ENCODE data around the gene NBPF1. TPM values are rescaled to one million over a fixed set of nuclear protein-coding genes. Genes with fewer than 3 reads are reported as not detected.
A peak's percentile ranks its signal among the peaks of the same experiment; 100 is the strongest.
"Not testable (repeated sequence)": the region's sequence is repeated elsewhere in the genome, so short reads cannot be mapped to it uniquely, and the experiment has no call there.

The NBPF1 gene
- total and polyA plus RNA-seq, 2 donors from 2014 or later = 8.0 to 56.3 TPM

DNA sequence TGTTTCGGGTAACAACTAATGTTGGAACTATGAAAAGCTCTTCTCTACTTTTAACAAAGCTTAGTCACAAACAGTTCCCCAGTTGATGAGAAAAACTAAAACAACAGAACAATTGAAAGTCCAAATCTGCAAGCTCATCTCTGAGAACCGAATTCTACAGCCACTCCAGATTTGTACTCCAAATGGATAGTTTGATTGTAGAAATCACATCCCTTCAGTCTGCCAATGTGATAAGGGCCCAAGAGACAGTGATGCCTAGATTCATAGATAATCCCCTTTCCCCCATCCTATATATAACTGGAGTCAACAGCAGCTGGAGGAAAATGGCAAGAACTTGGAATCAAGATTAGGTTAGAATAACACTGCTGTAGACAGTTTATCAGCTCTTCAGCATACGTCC lies 85.0 kb downstream of the NBPF1 start:
- H3K9ac ChIP-seq (ENCODE audit: low read length in 3 of 3); H3K36me3 ChIP-seq (ENCODE audit: control insufficient read depth in 2 of 3, insufficient read depth in 3 of 3, low read length in 3 of 3); H3K4me3 ChIP-seq (ENCODE audit: low read length in 3 of 3); H3K27ac ChIP-seq (ENCODE audit: low read depth in 2 of 2, low read length in 2 of 2); intact Hi-C loops (cut with DNase I); H3K4me1 ChIP-seq (ENCODE audit: control insufficient read depth in 2 of 3, insufficient read depth in 2 of 3, low read depth in 1 of 3, low read length in 3 of 3); H3K27me3 ChIP-seq (ENCODE audit: control insufficient read depth, insufficient read depth, low read length); DNase-seq; FAIRE-seq; H3K9me3 ChIP-seq (ENCODE audit: control insufficient read depth in 2 of 3, insufficient read depth in 1 of 3, low read length in 3 of 3): not testable (repeated sequence)

DNA sequence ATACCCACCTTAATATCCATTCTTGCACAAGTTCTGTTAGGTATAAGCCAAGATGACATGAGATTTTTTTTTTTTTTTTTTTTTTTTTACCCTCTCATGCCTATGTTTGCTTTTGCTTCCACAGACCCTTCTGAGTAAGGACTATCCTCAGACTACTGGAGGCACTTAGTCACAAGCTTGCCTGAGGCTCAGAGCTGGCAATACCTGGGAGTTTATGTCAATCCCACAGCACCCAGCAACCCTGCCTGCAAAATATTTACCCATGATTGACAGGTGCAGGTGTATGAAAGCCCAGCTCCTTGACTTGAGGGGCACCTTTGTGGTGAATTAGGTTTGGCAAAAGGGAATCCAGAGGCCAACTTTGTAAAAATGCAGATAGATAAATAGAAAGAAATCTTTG lies 87.6 kb downstream of the NBPF1 start:
- H3K4me1 ChIP-seq (ENCODE audit: control insufficient read depth in 2 of 3, insufficient read depth in 2 of 3, low read depth in 1 of 3, low read length in 3 of 3); H3K27me3 ChIP-seq (ENCODE audit: control insufficient read depth, insufficient read depth, low read length); intact Hi-C loops (cut with DNase I); H3K4me3 ChIP-seq (ENCODE audit: low read length in 3 of 3); H3K9ac ChIP-seq (ENCODE audit: low read length in 3 of 3); DNase-seq; FAIRE-seq; H3K36me3 ChIP-seq (ENCODE audit: control insufficient read depth in 2 of 3, insufficient read depth in 3 of 3, low read length in 3 of 3); H3K9me3 ChIP-seq (ENCODE audit: control insufficient read depth in 2 of 3, insufficient read depth in 1 of 3, low read length in 3 of 3); H3K27ac ChIP-seq (ENCODE audit: low read depth in 2 of 2, low read length in 2 of 2): not testable (repeated sequence)

DNA sequence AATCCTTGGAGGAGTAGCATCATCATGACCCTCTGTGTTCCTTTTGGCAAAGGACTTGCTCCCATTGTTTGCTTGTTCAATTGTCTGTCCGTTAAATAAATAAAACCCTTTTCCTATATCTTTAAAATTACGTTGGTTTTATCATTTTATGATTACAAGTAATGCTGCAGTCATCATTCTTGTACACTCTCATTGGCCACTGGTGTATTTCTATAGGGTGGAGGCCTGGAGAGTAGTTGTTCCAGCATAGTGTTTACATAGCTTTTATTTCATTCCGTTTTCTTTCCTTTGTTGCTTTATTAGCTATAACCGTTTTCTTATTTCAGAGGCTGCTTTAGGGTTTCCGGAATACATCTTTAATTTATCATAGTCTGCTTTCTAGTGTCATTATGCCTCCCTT lies 91.7 kb downstream of the NBPF1 start:
- H3K27me3 ChIP-seq (ENCODE audit: control insufficient read depth, insufficient read depth, low read length); DNase-seq; H3K4me3 ChIP-seq (ENCODE audit: low read length in 3 of 3); intact Hi-C loops (cut with DNase I); H3K4me1 ChIP-seq (ENCODE audit: control insufficient read depth in 2 of 3, insufficient read depth in 2 of 3, low read depth in 1 of 3, low read length in 3 of 3); H3K9ac ChIP-seq (ENCODE audit: low read length in 3 of 3); H3K36me3 ChIP-seq (ENCODE audit: control insufficient read depth in 2 of 3, insufficient read depth in 3 of 3, low read length in 3 of 3); H3K27ac ChIP-seq (ENCODE audit: low read depth in 2 of 2, low read length in 2 of 2); H3K9me3 ChIP-seq (ENCODE audit: control insufficient read depth in 2 of 3, insufficient read depth in 1 of 3, low read length in 3 of 3); FAIRE-seq: not testable (repeated sequence)

DNA sequence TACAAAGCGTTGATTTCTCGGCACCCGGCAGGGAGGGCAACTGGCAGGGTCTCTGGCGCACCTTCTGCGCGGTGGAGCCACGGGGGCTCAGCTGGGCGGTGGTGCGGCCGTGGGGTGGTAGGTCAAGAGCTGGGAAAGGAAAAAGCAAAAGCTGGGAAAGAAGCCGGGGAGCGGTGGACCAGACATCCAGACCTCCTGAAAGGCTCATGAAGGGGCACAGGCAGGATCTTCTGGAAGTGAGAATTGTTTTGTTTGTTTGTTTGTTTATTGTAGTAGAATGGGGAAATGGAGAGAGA lies 92.1 kb downstream of the NBPF1 start:
- Histone ChIP-seq H3K27me3 (ENCODE audit: control insufficient read depth, insufficient read depth, low read length) (no peaks in the 10 kb centered on the region), H3K27ac (ENCODE audit: low read depth in 2 of 2, low read length in 2 of 2) (no peak overlapping the region), H3K4me1 (ENCODE audit: control insufficient read depth in 2 of 3, insufficient read depth in 2 of 3, low read depth in 1 of 3, low read length in 3 of 3) (no peaks in the 10 kb centered on the region), H3K9me3 (ENCODE audit: control insufficient read depth in 2 of 3, insufficient read depth in 1 of 3, low read length in 3 of 3) (no peaks in the 10 kb centered on the region), H3K36me3 (ENCODE audit: control insufficient read depth in 2 of 3, insufficient read depth in 3 of 3, low read length in 3 of 3) (no peaks in the 10 kb centered on the region), H3K4me3 (ENCODE audit: low read length in 3 of 3) (no peak overlapping the region), H3K9ac (ENCODE audit: low read length in 3 of 3) (no peak overlapping the region)
- FAIRE-seq = no peak
- intact Hi-C loops (cut with DNase I) = no loop called here
- TF ChIP-seq, protein P1, sequence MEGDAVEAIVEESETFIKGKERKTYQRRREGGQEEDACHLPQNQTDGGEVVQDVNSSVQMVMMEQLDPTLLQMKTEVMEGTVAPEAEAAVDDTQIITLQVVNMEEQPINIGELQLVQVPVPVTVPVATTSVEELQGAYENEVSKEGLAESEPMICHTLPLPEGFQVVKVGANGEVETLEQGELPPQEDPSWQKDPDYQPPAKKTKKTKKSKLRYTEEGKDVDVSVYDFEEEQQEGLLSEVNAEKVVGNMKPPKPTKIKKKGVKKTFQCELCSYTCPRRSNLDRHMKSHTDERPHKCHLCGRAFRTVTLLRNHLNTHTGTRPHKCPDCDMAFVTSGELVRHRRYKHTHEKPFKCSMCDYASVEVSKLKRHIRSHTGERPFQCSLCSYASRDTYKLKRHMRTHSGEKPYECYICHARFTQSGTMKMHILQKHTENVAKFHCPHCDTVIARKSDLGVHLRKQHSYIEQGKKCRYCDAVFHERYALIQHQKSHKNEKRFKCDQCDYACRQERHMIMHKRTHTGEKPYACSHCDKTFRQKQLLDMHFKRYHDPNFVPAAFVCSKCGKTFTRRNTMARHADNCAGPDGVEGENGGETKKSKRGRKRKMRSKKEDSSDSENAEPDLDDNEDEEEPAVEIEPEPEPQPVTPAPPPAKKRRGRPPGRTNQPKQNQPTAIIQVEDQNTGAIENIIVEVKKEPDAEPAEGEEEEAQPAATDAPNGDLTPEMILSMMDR (IDR thresholded peaks at IDR 0.05; ENCODE audit: borderline replicate concordance, extremely low read depth, insufficient read depth) = no peak
- DNase-seq = no peak

DNA sequence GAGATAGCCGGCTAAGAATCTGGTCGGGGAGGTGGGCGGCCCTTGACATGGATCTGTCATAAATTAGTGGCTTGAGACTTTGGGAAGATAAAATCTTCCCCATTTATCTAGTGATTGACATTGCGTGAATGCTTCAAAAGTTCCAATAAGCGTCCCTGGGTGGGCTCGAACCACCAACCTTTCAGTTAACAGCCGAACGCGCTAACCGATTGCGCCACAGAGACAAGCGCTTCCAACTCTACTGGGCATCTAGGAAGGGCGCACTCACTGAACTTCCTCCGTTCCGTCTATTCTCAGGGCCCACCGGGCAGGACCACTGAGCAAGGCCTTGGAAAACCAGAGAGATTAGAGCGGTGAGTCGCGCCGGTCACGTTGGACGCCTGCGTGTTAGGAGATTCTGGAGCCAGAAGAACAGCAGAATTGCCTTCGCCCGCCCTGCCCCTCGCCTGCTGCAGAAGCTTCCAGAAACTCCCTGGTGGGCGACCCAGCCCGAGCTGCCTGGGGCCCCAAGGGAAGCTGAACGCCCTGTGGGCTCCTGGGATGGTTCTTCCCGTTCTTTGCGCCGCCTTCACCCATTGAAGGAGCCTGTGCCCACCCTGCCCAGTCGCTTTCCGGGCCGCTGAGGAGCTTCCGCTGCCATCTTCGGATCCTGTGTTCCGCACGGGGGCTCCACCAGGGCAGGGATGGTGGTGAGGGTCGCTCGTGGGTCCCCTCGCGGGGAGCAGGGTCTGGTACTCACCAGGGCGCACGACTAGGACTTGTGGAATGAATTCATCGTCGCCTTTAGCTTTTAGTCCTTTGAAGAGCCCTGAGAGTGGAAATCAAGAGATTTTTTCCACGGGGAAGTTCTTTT lies 92.7 kb downstream of the NBPF1 start:
- H3K27me3 ChIP-seq (ENCODE audit: control insufficient read depth, insufficient read depth, low read length); H3K36me3 ChIP-seq (ENCODE audit: control insufficient read depth in 2 of 3, insufficient read depth in 3 of 3, low read length in 3 of 3); H3K9ac ChIP-seq (ENCODE audit: low read length in 3 of 3); H3K9me3 ChIP-seq (ENCODE audit: control insufficient read depth in 2 of 3, insufficient read depth in 1 of 3, low read length in 3 of 3); intact Hi-C loops (cut with DNase I); FAIRE-seq; H3K4me3 ChIP-seq (ENCODE audit: low read length in 3 of 3); H3K27ac ChIP-seq (ENCODE audit: low read depth in 2 of 2, low read length in 2 of 2); H3K4me1 ChIP-seq (ENCODE audit: control insufficient read depth in 2 of 3, insufficient read depth in 2 of 3, low read depth in 1 of 3, low read length in 3 of 3): not testable (repeated sequence)
- DNase-seq = peak in 3 of 5 donors; percentile 19 to 54 (median 43)

DNA sequence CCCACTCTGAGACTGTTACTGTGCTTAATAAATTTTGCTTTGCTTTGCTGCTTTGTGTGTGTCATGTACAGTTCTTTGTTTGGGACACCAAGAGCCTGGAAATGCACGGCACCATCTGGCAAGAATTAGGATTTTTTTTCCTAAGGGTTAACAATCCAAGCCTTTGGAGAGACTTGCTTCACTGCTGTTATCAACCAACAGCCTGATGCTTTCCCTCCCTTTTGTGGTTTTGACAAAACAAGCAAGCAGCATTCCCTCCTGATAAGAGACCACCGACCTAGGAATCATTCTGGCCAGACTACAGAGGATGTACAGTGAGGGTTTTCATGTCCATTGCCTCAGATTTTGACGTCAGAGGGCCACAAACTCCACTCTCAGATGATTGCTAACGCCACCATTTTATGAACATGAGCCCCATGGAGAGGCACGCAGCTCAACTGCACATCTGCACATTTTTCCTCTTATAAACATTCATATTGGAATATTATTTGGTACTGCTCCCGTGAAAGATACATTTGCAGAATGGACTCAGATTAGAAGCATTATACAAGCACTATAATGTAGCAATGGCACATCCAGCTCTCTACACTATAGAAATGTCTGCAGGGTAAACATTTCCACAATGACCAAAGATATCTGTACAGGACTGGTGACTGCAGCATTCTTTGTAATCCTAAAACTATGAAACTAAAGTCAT lies 94.0 kb downstream of the NBPF1 start:
- not testable (repeated sequence) for FAIRE-seq

DNA sequence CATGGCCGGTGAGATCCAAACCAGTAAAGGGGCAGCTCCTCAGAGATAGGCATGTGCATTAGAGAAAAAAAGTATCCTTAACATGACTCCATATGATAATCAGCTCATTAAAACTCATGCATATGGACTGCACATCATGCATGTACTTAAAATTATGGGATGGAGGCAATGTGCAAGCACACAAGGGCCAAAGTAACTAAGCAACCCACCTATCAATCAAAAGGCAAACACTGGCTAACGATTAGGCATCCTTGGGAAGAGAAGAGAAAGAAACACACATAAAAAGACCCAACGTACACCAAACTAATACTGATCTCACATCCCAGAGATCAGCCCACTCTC lies 94.5 kb downstream of the NBPF1 start:
- FAIRE-seq; intact Hi-C loops (cut with DNase I); DNase-seq: not testable (repeated sequence)

More for the DNA sequence above, 94.0 kb downstream of the NBPF1 start:
- peak in 1 of 5 donors; percentile 37 for DNase-seq
- H3K4me3 ChIP-seq (ENCODE audit: low read length in 3 of 3); H3K27me3 ChIP-seq (ENCODE audit: control insufficient read depth, insufficient read depth, low read length); H3K36me3 ChIP-seq (ENCODE audit: control insufficient read depth in 2 of 3, insufficient read depth in 3 of 3, low read length in 3 of 3); H3K9me3 ChIP-seq (ENCODE audit: control insufficient read depth in 2 of 3, insufficient read depth in 1 of 3, low read length in 3 of 3); H3K9ac ChIP-seq (ENCODE audit: low read length in 3 of 3); H3K4me1 ChIP-seq (ENCODE audit: control insufficient read depth in 2 of 3, insufficient read depth in 2 of 3, low read depth in 1 of 3, low read length in 3 of 3); intact Hi-C loops (cut with DNase I); H3K27ac ChIP-seq (ENCODE audit: low read depth in 2 of 2, low read length in 2 of 2): not testable (repeated sequence)

More for the DNA sequence above, 94.5 kb downstream of the NBPF1 start:
- H3K9ac ChIP-seq (ENCODE audit: low read length in 3 of 3); H3K4me1 ChIP-seq (ENCODE audit: control insufficient read depth in 2 of 3, insufficient read depth in 2 of 3, low read depth in 1 of 3, low read length in 3 of 3); H3K27me3 ChIP-seq (ENCODE audit: control insufficient read depth, insufficient read depth, low read length); H3K27ac ChIP-seq (ENCODE audit: low read depth in 2 of 2, low read length in 2 of 2); H3K36me3 ChIP-seq (ENCODE audit: control insufficient read depth in 2 of 3, insufficient read depth in 3 of 3, low read length in 3 of 3); H3K4me3 ChIP-seq (ENCODE audit: low read length in 3 of 3); H3K9me3 ChIP-seq (ENCODE audit: control insufficient read depth in 2 of 3, insufficient read depth in 1 of 3, low read length in 3 of 3): not testable (repeated sequence)
